Measurements from ENCODE around the gene KLF11. TPM values are rescaled to one million over a fixed set of nuclear protein-coding genes. Genes with fewer than 3 reads are reported as not detected.

Gene KLF11
- total RNA-seq, 1 donor from 2014 or later: 21.1 TPM

GRCh38 chr2:10065773-10066055 is 22.4 kb downstream of the KLF11 start:
- peaks cover 7% of the 10 kb centered on the region for H3K36me3 Mint-ChIP-seq (ENCODE audit: unreplicated experiment)
- H3K27ac Mint-ChIP-seq (ENCODE audit: unreplicated experiment): no peak overlapping the region
- no peak for TF ChIP-seq CTCF (IDR thresholded peaks at IDR 0.05; ENCODE audit: partially characterized antibody, unreplicated experiment)
- H3K9me3 Mint-ChIP-seq (ENCODE audit: unreplicated experiment): peaks cover 3% of the 10 kb centered on the region
- peaks cover 2% of the 10 kb centered on the region for H3K27me3 Mint-ChIP-seq (ENCODE audit: unreplicated experiment)
- DNase-seq: no peak
- H3K4me3 Mint-ChIP-seq (ENCODE audit: unreplicated experiment): no peak overlapping the region
- no peaks in the 10 kb centered on the region for H3K4me1 Mint-ChIP-seq (ENCODE audit: low read depth, unreplicated experiment)

GRCh38 chr2:10067330-10067729 is 24.0 kb downstream of the KLF11 start:
- peaks cover 3% of the 10 kb centered on the region for H3K9me3 Mint-ChIP-seq (ENCODE audit: unreplicated experiment)
- H3K27me3 Mint-ChIP-seq (ENCODE audit: unreplicated experiment): peaks cover 2% of the 10 kb centered on the region
- H3K4me1 Mint-ChIP-seq (ENCODE audit: low read depth, unreplicated experiment): no peaks in the 10 kb centered on the region
- H3K36me3 Mint-ChIP-seq (ENCODE audit: unreplicated experiment): peaks cover 7% of the 10 kb centered on the region
- H3K27ac Mint-ChIP-seq (ENCODE audit: unreplicated experiment): no peak overlapping the region
- TF ChIP-seq CTCF (IDR thresholded peaks at IDR 0.05; ENCODE audit: partially characterized antibody, unreplicated experiment): no peak
- DNase-seq: no peak
- H3K4me3 Mint-ChIP-seq (ENCODE audit: unreplicated experiment): no peak overlapping the region

- Mint-ChIP-seq H3K9me3 (ENCODE audit: unreplicated experiment) (peaks cover 3% of the 10 kb centered on the region), H3K4me3 (ENCODE audit: unreplicated experiment) (no peak overlapping the region), H3K36me3 (ENCODE audit: unreplicated experiment) (peaks cover 7% of the 10 kb centered on the region), H3K4me1 (ENCODE audit: low read depth, unreplicated experiment) (no peaks in the 10 kb centered on the region), H3K27me3 (ENCODE audit: unreplicated experiment) (peaks cover 5% of the 10 kb centered on the region), H3K27ac (ENCODE audit: unreplicated experiment) (no peak overlapping the region)
- TF ChIP-seq CTCF (IDR thresholded peaks at IDR 0.05; ENCODE audit: partially characterized antibody, unreplicated experiment): no peak
- DNase-seq: no peak
These were observed 24.5 kb downstream of the KLF11 start for GRCh38 chr2:10067881-10068280.

GRCh38 chr2:10071176-10071575 is 27.8 kb downstream of the KLF11 start:
- no peak for TF ChIP-seq CTCF (IDR thresholded peaks at IDR 0.05; ENCODE audit: partially characterized antibody, unreplicated experiment)
- H3K36me3 Mint-ChIP-seq (ENCODE audit: unreplicated experiment): peaks cover 7% of the 10 kb centered on the region
- H3K4me3 Mint-ChIP-seq (ENCODE audit: unreplicated experiment): no peak overlapping the region
- peaks cover 9% of the 10 kb centered on the region for H3K4me1 Mint-ChIP-seq (ENCODE audit: low read depth, unreplicated experiment)
- H3K9me3 Mint-ChIP-seq (ENCODE audit: unreplicated experiment): peaks cover 7% of the 10 kb centered on the region
- DNase-seq: no peak
- peaks cover 10% of the 10 kb centered on the region for H3K27me3 Mint-ChIP-seq (ENCODE audit: unreplicated experiment)
- no peak overlapping the region for H3K27ac Mint-ChIP-seq (ENCODE audit: unreplicated experiment)

- Mint-ChIP-seq H3K9me3 (ENCODE audit: unreplicated experiment) (peaks cover 7% of the 10 kb centered on the region), H3K4me3 (ENCODE audit: unreplicated experiment) (no peak overlapping the region), H3K27ac (ENCODE audit: unreplicated experiment) (no peak overlapping the region), H3K36me3 (ENCODE audit: unreplicated experiment) (peaks cover 7% of the 10 kb centered on the region), H3K27me3 (ENCODE audit: unreplicated experiment) (peaks cover 8% of the 10 kb centered on the region), H3K4me1 (ENCODE audit: low read depth, unreplicated experiment) (peaks cover 9% of the 10 kb centered on the region)
- TF ChIP-seq CTCF (IDR thresholded peaks at IDR 0.05; ENCODE audit: partially characterized antibody, unreplicated experiment): no peak
- no peak for DNase-seq
These were observed 28.2 kb downstream of the KLF11 start for GRCh38 chr2:10071595-10071994.

Data from glutamatergic neuron (in vitro differentiated cells).